OCI-LY1 (cell line): ENCODE measurements around the gene PDZRN3.

ENCODE experiments used
- H2AFZ ChIP-seq: fragments of 200-600 bp; sonication (generic), shearing (Covaris generic); 2 replicates; pipeline ENCODE4 v1.6.0; 2014; ENCODE audit warnings: antibody characterized with exemption, mild to moderate bottlenecking, low read length
- H3F3A ChIP-seq: fragments of 200-600 bp; sonication (generic), shearing (Covaris generic); 2 replicates; pipeline ENCODE4 v1.6.0; 2014; ENCODE audit warnings: mild to moderate bottlenecking, antibody characterized with exemption, low read length, moderate library complexity; ENCODE audit not compliant: insufficient read depth
- H3K27ac ChIP-seq: fragments of 200-600 bp; sonication (generic); 2 replicates; pipeline ENCODE4 v1.5.1; 2014; ENCODE audit warnings: low read length, mixed run types, mild to moderate bottlenecking, low read depth; ENCODE audit not compliant: poor library complexity, severe bottlenecking
- H3K27me3 ChIP-seq: fragments of 200-600 bp; sonication (generic); 2 replicates; pipeline ENCODE4 v1.6.0; 2014; ENCODE audit warnings: antibody characterized with exemption, mild to moderate bottlenecking, low read length, moderate library complexity; ENCODE audit not compliant: insufficient read depth
- H3K36me3 ChIP-seq: fragments of 200-600 bp; sonication (generic); 2 replicates; pipeline ENCODE4 v1.6.1; 2014; ENCODE audit warnings: mild to moderate bottlenecking, antibody characterized with exemption, low read length, moderate library complexity, mixed read lengths; ENCODE audit not compliant: insufficient read depth
- H3K4me1 ChIP-seq: fragments of 200-600 bp; sonication (generic); 2 replicates; pipeline ENCODE4 v1.5.1; 2014; ENCODE audit warnings: mild to moderate bottlenecking, low read length, moderate library complexity; ENCODE audit not compliant: insufficient read depth, severe bottlenecking
- H3K4me2 ChIP-seq: fragments of 200-600 bp; sonication (generic), shearing (Covaris generic); 2 replicates; pipeline ENCODE4 v1.6.1; 2014; ENCODE audit warnings: low read length
- H3K4me3 ChIP-seq: fragments of 200-600 bp; sonication (generic); 2 replicates; pipeline ENCODE4 v1.5.1; 2014; ENCODE audit warnings: low read length, low read depth, mild to moderate bottlenecking, mixed read lengths; ENCODE audit not compliant: poor library complexity, severe bottlenecking
- H3K79me2 ChIP-seq: fragments of 200-600 bp; shearing (Covaris generic); 2 replicates; pipeline ENCODE4 v1.6.1; 2016; ENCODE audit warnings: mixed run types, low read length, mixed read lengths; ENCODE audit not compliant: insufficient read depth
- H3K9ac ChIP-seq: fragments of 200-600 bp; sonication (generic), shearing (Covaris generic); 2 replicates; pipeline ENCODE4 v1.6.1; 2014; ENCODE audit warnings: mild to moderate bottlenecking, low read length, mixed read lengths
- H3K9me2 ChIP-seq: fragments of 200-600 bp; sonication (generic), shearing (Covaris generic); 2 replicates; pipeline ENCODE4 v1.6.1; 2014; ENCODE audit warnings: low read depth, mild to moderate bottlenecking, low read length, mixed read lengths
- H3K9me3 ChIP-seq: fragments of 200-600 bp; shearing (Covaris generic); 2 replicates; pipeline ENCODE4 v1.6.1; 2014; ENCODE audit warnings: low read length, mixed read lengths
- H4K20me1 ChIP-seq: fragments of 200-600 bp; sonication (generic), shearing (Covaris generic); 2 replicates; pipeline ENCODE4 v1.6.0; 2016; ENCODE audit warnings: mild to moderate bottlenecking, low read length; ENCODE audit not compliant: insufficient read depth
- EZH2 ChIP-seq: fragments of 200-600 bp; sonication (generic), shearing (Covaris generic); IDR thresholded peaks from 2 replicates; pipeline ENCODE4 v1.8.0; 2017; ENCODE audit warnings: borderline replicate concordance, mixed run types, mild to moderate bottlenecking, antibody characterized with exemption, low read length, moderate library complexity, mixed read lengths
- TF ChIP-seq, protein P1 (sequence below): fragments of 200-600 bp; sonication (generic), shearing (Covaris generic); IDR thresholded peaks from 2 replicates; pipeline ENCODE4 v1.5.1; 2017; ENCODE audit warnings: mild to moderate bottlenecking, antibody characterized with exemption, low read length, moderate library complexity, mixed read lengths

Gene PDZRN3

DNA sequence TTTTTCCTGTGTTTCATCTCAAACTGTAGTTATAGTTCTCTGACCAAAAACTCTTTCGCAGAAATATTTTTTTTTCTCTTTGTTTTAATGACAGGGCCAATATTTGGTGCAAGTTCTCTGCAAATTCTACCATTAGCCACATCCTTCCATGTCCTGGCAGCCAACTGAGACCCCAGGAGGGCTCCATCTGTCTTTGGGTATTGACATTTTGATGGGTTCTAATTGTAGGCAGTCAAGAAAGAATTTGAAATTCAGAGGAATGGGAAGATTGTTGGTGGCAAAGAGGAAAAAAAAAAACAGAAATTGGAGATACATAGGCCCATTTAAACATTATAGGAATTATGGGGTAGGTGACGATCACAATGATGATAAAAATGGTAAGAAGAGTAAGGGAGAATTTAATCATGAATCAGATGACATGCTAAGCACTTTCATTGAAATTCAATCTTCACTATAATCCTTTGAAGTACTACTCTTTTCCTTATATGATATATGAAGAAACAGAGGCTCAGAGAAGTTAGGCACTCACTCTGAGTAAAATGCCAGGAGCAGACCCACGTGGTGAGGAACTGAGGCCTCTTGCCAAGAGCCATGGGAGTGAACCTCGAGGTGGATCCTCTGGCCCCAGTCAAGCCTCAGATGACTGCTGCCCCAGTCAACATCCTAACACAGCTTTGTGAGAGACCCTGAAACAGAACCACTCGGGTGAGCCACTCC is 151.4 kb downstream of the PDZRN3 start:
- no peak overlapping the region for H3K9ac ChIP-seq
- no peaks in the 10 kb centered on the region for H3K79me2 ChIP-seq
- H3K27ac ChIP-seq = no peak overlapping the region
- no peak overlapping the region for H3K4me3 ChIP-seq
- H3K9me3 ChIP-seq = no peaks in the 10 kb centered on the region
- no peaks in the 10 kb centered on the region for H3K36me3 ChIP-seq
- H4K20me1 ChIP-seq = no peaks in the 10 kb centered on the region
- H3K27me3 ChIP-seq = peaks cover 4% of the 10 kb centered on the region; the same call in 1 of the 2 replicates
- no peak for TF ChIP-seq EZH2
- TF ChIP-seq, protein P1, sequence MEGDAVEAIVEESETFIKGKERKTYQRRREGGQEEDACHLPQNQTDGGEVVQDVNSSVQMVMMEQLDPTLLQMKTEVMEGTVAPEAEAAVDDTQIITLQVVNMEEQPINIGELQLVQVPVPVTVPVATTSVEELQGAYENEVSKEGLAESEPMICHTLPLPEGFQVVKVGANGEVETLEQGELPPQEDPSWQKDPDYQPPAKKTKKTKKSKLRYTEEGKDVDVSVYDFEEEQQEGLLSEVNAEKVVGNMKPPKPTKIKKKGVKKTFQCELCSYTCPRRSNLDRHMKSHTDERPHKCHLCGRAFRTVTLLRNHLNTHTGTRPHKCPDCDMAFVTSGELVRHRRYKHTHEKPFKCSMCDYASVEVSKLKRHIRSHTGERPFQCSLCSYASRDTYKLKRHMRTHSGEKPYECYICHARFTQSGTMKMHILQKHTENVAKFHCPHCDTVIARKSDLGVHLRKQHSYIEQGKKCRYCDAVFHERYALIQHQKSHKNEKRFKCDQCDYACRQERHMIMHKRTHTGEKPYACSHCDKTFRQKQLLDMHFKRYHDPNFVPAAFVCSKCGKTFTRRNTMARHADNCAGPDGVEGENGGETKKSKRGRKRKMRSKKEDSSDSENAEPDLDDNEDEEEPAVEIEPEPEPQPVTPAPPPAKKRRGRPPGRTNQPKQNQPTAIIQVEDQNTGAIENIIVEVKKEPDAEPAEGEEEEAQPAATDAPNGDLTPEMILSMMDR = no peak
- H3K9me2 ChIP-seq = no peaks in the 10 kb centered on the region
- no peak overlapping the region for H3K4me2 ChIP-seq
- no peaks in the 10 kb centered on the region for H3F3A ChIP-seq
- no peaks in the 10 kb centered on the region for H3K4me1 ChIP-seq
- no peak overlapping the region for H2AFZ ChIP-seq

DNA sequence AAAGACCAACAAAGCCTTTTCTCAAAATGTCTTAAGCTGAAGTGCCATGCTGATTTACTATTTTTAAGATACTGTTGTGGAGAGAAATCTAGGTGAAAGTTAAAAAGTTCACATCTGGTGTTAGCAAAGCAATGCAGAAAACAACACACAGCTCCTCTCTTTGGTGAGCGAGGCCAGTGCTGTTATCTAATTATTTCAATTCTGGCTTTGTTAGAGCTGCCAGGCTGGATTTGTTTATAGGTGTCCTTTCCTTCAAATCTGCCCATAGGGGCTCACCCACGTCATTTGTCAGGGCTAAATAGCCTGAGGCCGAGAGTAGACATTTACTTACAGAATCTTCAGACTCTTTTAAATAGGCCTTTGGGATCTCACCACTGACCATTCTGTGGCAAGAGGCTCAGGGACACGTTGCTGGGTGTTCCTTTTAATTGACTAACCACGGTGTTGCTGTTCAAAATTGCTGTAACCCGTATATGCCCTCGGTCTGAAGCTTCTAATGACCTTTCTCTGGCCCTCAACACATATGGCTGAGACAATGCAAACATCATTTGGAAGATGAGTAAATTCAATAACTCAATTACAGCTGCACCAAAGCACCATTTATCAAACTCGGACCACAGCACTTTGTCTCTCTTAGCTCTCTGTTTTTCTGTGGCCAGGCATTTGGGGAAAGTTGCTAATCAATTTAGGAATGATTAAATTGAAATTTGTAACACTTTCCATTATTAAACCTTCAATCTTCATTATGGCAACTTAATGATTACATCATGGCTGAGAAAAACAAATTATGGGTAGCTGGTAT is 152.6 kb downstream of the PDZRN3 start:
- no peaks in the 10 kb centered on the region for H3K36me3 ChIP-seq
- no peaks in the 10 kb centered on the region for H3K9me3 ChIP-seq
- no peak overlapping the region for H3K9ac ChIP-seq
- no peak overlapping the region for H3K4me2 ChIP-seq
- no peak overlapping the region for H2AFZ ChIP-seq
- H3F3A ChIP-seq = no peaks in the 10 kb centered on the region
- no peaks in the 10 kb centered on the region for H4K20me1 ChIP-seq
- H3K4me3 ChIP-seq = no peak overlapping the region
- no peak for TF ChIP-seq EZH2
- TF ChIP-seq, protein P1 = no peak
- no peak overlapping the region for H3K27ac ChIP-seq
- H3K9me2 ChIP-seq = no peaks in the 10 kb centered on the region
- H3K79me2 ChIP-seq = no peaks in the 10 kb centered on the region
- 0 out of 2 replicates have a peak, but pooled peaks cover 4% of the 10 kb centered on the region for H3K27me3 ChIP-seq
- H3K4me1 ChIP-seq = no peaks in the 10 kb centered on the region

DNA sequence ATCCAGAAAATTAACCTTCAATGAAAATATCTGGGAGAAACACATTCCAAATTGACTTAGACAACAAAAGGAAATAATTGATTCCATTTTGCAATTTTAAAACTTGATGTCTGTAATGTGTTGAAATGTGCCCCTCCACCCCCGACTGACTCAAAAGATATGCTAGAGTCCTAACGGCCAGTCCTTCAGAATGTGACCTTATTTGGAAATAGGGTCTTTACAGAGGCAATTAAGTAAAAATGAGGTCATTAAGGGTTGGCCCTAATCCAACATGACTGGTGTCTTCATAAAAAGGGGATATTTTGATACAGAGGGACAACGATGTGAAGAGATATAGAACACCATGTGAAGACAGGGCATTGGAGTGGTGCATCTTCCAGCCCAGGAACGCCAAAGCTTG is 153.9 kb downstream of the PDZRN3 start:
- H3K9me2 ChIP-seq = no peaks in the 10 kb centered on the region
- H2AFZ ChIP-seq = no peak overlapping the region
- H3K36me3 ChIP-seq = no peaks in the 10 kb centered on the region
- TF ChIP-seq, protein P1 = no peak
- TF ChIP-seq EZH2 = no peak
- no peaks in the 10 kb centered on the region for H3K79me2 ChIP-seq
- H4K20me1 ChIP-seq = no peaks in the 10 kb centered on the region
- no peak overlapping the region for H3K27ac ChIP-seq
- no peaks in the 10 kb centered on the region for H3F3A ChIP-seq
- H3K27me3 ChIP-seq = 0 out of 2 replicates have a peak, but pooled peaks cover 4% of the 10 kb centered on the region
- H3K4me2 ChIP-seq = no peak overlapping the region
- no peak overlapping the region for H3K4me3 ChIP-seq
- H3K9ac ChIP-seq = no peak overlapping the region
- H3K9me3 ChIP-seq = no peaks in the 10 kb centered on the region
- no peaks in the 10 kb centered on the region for H3K4me1 ChIP-seq
